ENCODE measurements around the gene SDHAF2. TPM values are rescaled to one million over a fixed set of nuclear protein-coding genes. Genes with fewer than 3 reads are reported as not detected.
A peak's percentile ranks its signal among the peaks of the same experiment; 100 is the strongest.
"Not testable (repeated sequence)": the region's sequence is repeated elsewhere in the genome, so short reads cannot be mapped to it uniquely, and the experiment has no call there.

The SDHAF2 gene
- 10 to 100 TPM; 47.8 to 58.5 (median 50.2) TPM for polyA plus RNA-seq (ENCODE audit: insufficient read length in 4 of 4)

DNA sequence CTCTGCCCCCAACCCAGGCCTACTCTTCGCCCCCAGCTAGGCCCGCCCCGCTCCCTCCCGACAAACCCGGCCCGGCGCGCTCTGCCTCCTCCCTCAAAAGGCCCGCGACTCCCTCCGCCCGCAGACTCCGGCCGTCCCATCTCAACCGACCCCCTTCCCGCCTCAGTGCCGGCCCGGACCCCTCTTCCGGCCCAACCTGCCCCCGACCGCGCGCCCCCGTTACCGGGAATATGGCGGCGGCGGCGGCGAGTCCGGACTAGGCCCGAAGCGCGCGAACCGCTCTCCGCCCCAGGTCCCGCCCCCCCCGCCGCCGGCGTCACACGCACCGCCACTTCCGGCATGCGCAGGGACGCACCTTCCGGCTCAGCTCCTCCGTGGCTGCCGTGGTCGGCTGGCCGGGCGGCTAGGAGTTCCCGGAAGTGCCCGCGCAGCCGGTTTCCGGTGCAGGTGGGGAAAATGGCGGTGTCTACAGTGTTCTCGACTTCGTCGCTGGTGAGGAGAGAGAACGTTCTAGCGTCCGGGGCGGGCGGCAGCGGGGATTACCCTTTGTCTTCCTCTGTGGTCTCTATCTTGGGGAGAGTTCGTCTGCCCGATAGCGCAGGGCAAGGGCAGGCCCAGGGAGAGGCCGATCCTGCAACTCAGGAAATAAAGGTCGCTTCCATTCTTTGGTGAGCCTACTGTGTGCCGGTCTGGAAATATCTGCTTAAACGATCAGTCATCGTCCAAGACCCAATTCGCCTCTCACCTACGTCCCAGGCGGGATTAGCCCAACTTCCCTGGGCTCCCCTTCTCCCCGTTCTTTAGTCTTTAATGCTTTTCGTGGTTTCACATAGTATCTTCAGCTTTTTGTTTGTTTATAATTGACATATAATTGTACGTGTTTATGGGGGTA lies at the start of gene SDHAF2, which contains the start of gene CPSF7:
TSS of gene SDHAF2 (plus strand) at position 434 of the 892 bp plus-strand sequence. CDS start at position 457, 23 bp downstream.
TSS of gene CPSF7 (minus strand) at position 285 of the 892 bp plus-strand sequence. CDS start 740 bp downstream, outside the sequence.
- peak; percentile 81 to 88 (median 88) for DNase-seq (ENCODE audit: low read depth in 4 of 4, low spot score in 3 of 4)

DNA sequence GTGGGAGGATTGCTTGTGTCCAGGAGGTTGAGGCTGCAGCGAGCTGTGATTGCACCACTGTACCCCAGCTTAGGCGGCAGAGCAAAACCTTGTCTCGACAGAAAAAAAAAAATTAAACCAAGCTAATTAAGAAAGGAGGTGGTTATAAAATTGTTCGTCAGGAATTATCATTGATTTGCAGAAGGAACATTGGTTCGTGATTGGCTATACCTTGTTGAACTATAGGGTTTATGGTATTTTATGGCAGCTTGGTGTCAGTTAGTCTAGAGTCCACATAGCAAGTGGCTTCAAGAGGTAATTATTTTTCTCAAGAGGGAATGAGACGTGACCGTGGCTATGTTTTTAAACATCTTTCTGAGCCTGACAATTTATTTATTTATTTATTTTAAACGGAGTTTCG lies 49.0 kb upstream of the SDHAF2 start:
- no peak for DNase-seq (ENCODE audit: low read depth in 4 of 4, low spot score in 3 of 4)

DNA sequence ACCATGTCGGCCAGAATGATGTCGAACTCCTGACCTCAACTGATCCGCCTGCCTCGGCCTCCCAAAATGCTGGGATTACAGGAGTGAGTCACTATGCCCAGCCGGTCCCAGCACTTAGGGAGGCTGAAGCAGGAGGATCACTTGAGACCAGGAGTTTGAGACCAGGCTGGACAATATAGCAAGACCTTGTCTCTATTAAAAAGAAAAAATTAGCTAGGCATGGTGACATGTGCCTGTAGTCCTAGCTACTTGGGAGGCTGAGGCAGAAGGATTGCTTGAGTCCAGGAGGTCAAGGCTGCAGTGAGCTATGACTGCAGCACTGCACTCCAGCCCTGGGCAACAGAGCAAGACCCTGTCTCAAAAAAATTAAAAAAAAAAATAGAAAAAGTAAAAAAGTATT lies 46.1 kb upstream of the SDHAF2 start:
- not testable (repeated sequence) for DNase-seq (ENCODE audit: low read depth in 4 of 4, low spot score in 3 of 4)

DNA sequence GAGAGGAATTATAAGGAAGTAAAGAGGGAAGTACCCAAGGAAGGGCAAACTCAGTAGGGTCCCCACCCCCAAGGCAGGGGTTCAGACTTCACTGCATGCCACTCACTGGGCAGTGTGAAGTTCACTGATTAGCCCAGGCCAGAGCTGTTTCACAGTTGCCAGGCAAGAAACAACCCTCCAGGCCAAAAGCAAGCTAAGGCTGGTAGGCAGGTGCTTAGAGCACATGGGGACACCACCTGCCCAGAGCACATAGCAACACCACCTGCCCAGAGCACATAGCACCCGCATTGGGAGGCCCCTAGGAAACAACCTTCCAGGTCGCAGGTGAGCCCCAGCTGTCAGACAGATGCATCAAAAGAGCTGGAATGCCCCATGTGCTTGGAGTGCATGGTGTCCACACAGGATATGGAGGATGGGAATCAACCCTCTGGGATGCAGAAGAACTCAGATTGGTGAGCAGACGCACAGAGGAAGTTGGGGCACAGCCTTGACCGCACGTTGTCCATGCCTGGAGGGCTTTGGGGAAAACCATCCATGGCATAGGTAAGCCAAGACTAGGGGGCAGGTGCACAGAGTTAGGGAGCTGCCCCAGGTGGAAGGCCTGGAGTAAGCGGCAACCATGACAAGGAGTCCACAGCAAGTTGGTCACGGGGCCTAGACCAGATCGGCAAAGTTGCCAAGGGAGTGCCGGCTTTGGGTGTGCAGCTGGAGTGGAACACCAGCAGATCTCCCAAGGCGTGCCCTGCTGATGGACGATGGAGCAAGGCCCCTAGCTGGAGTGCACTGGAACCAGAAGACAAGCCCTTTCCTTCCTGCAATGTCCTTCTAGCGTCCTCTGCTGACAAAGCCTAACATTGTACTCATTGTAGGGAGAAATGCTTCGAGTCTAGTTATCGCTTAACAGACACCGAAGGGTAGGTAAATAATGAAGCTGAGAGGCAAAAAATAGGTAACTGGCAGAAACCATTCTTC lies 45.4 kb upstream of the SDHAF2 start:
- DNase-seq (ENCODE audit: low read depth in 4 of 4, low spot score in 3 of 4) = no peak

DNA sequence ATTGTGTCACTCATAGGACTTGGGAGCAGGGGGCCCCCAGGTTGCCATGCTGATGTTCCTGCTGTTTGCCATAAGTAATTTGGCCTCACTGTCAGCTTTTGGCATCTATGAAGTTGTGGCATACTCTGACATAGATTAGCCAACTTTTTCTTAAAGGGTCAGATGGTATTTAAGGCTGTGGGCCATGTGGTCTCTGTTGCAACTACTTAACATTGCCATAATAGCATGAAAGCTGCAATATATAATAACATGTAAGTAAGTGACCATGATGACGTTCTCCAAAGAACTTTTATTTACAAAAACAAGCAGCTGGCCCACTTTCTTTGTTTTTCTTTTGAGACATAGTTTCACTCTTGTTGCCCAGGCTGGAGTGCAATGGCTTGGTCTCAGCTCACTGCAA lies 39.8 kb upstream of the SDHAF2 start:
- DNase-seq (ENCODE audit: low read depth in 4 of 4, low spot score in 3 of 4) = no peak

DNA sequence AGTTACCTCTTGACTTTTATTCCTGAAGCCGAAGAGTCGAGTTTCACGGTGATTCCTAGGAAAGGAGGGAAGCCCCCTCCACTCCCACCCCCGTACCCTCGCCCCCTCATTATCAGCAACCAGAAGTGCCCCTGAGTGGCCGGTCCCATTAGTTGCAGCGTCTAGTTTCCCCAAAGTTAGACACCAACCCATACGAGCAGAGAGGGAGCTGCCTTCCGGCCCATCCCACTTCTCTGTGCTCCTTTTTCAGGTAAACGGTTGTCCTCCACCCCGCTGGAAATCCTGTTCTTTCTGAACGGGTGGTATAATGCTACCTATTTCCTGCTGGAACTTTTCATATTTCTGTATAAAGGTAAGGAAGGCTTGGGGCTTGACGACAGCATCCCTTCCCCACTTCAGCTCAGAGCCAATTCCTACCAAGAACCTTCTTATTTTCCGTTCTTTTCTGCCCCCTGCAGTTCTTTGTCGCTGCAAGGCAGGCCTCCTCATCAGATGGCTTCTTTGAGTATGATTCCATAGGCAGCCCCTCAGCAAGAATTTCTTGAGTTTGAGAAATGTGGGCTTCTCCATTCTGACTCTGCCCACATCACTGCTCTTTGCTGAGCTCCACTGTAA lies 36.8 kb upstream of the SDHAF2 start:
- DNase-seq (ENCODE audit: low read depth in 4 of 4, low spot score in 3 of 4) = no peak

DNA sequence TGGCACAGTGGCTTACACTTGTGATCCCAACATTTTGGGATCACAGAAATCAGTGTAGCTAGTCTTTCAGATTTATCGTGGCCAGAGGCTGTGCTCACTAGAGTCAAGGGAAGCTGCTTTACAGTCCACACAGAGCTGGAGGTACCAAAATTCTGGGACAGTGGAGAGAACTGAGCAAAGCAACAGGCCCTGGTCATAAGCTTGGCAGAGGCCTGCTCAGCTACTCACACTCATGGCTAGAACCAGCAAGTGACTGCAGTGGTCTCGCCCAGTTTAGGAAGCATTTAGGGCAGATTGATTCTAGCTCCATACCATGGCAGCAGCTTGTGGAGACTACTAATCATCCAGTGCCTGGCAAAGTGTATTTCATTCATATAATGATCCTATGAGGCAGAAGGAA lies 28.8 kb upstream of the SDHAF2 start:
- DNase-seq (ENCODE audit: low read depth in 4 of 4, low spot score in 3 of 4) = no peak

DNA sequence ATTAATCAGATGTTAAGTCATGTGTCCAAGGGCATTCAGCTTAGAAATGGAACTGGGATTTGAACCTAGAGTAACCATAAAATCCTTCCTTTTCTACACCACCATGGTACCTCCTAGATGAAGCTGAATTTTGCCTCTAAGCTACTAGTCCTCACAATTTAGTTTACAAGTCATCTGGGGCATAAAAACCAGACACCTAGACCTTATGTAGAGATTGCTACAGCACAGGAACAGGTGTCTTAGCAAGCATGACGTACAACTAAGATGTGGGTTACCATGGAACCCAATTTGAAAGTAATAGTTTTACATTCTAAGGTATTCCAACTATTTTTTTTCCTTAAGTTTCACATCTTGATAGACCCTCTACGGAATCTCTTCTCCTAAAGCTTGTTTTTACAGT lies 28.4 kb upstream of the SDHAF2 start:
- no peak for DNase-seq (ENCODE audit: low read depth in 4 of 4, low spot score in 3 of 4)

DNA sequence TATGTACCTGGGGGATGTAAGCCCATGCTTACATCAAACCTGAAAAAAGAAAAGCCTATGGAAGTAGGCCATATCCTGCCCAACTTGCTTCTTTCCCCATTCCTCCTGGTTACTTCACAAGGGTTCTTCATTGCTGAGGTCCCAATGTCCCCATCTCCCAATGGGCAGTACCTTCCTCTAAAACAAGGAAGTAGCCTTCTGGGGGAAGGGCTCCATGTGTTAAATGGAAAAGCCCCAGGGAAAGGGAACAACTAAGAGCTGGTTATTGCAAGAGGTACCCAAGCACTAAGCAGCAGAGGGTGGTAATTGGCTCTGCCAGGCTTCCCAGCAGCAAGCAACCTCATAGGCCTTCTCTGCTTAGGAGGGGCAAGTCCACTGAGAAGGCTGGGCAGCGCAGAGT lies 26.3 kb upstream of the SDHAF2 start:
- DNase-seq (ENCODE audit: low read depth in 4 of 4, low spot score in 3 of 4) = no peak

DNA sequence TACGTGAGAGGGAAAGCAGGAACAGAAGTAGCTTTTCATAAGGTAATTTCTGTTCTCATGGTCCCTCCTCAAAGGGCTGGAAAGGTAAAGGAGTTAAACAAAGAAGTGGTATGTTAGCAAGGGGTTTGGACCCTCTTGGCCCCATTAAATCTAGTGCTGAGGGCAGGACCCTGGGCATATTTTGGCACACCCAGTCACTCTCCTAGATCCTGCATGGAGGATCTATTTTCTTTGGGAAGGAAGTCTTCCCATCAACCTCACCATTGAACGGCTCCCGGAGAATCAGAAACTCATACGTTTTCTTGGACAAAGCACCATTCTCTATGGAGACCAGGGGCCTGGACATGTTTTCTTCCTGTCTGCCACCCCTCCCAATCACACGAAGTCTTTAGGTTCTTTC lies 25.8 kb upstream of the SDHAF2 start:
- DNase-seq (ENCODE audit: low read depth in 4 of 4, low spot score in 3 of 4) = no peak

DNA sequence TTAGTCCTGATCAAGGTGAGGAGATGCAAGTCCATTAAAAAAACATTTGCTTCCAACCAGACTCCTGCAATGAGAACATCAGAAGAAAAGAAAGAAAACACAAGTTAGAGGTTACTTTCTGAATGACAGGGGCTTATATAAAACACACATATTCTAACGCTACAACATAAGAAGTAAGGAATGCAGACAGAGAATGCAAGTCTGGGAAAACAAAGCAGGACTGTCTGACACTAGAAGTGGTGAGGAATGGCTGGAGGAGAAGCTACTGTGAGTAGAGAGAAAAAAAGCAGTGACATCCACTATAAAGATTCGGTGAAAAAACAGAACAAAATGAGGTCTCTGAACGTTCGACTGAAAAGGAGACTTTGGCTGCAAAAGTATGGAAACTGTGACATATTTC lies 25.3 kb upstream of the SDHAF2 start:
- no peak for DNase-seq (ENCODE audit: low read depth in 4 of 4, low spot score in 3 of 4)

DNA sequence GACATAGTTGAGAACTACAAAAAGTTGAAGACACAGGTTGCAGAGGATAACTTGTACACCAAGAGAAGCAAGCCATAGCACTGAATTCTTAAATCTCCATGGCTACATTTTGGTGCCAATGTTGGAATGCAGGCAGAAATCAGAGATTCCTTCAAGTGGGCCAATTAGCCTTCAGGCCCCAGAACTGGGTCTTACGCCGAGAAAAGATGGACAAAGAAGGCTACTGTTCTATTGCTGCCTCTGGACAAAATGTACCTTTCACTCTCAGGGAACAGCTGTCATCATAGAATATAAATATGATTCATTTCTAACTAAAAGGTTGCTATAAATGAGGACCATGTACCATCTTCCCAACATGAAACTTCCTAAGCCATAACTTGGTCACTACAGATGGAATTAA lies 23.9 kb upstream of the SDHAF2 start:
- DNase-seq (ENCODE audit: low read depth in 4 of 4, low spot score in 3 of 4) = no peak

DNA sequence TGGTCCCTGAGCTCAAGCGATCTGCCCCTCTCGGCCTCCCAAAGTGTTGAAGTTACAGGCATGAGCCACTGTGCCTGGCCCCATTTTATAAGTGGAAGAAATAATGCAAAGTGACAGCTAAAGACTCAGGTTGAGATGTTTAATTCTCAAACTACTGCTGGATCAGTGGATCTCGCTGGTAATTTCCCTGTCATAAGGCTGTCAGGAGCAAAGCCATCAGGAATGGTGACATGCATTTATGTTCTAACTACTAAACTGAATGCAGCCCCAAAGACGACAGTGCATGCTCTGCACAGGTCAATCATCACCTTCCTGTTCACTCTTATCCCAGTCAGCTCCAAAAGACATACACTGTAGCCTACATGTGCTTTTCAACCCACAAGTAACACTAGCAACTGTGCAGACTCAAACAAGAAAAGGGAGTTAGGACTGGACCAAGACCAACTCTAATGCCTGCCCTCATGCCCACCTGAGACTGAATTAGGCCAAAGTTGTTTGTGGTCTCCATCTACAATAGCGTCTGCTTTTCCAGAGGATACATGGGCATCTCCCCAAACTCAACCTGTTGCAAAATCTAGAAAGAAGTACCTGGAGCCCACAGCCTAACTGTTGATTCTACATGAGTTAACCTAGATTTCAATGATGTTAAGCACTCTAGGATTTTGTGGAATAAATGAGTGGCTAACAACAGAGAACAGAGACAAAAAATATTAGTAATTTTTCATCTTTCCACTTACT lies 22.8 kb upstream of the SDHAF2 start:
- no peak for DNase-seq (ENCODE audit: low read depth in 4 of 4, low spot score in 3 of 4)

DNA sequence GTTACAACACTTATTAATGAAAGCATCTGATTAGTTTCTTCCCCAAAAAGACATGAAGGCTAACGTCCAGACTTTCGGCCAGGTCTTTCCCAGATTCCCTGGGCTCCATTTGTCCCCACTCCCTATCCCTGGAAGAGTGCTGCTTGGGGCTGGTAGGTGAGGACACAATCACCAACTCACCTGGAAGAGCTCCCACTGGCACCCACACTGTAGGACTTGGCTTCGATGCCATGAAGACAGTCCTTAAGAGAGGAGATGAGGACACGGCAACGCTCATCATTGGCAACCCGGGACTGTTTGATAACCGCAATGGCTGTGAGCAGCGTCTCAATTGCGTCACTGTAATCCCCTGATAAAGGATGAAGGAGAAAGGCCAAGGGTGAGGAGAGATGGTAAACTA lies 18.3 kb upstream of the SDHAF2 start:
- no peak for DNase-seq (ENCODE audit: low read depth in 4 of 4, low spot score in 3 of 4)

DNA sequence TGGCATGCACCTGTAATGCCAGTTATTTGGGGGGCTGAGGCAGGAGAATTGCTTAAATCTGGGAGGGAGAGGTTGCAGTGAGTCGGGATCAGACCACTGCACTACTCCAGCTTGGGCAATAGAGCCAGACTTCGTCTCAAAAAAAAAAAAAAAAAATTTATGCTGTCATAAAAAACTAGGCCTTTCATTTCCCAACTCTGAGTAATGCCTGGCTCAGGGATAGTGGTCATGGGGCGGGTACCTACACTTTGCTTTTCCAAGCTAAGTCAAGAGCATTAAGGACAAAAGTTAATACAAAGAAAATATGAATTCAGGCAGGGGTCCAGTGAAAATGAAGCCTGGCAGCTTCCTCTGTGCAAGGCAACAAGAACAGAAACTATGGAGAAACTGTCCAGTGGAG lies 16.4 kb upstream of the SDHAF2 start:
- DNase-seq (ENCODE audit: low read depth in 4 of 4, low spot score in 3 of 4) = no peak

DNA sequence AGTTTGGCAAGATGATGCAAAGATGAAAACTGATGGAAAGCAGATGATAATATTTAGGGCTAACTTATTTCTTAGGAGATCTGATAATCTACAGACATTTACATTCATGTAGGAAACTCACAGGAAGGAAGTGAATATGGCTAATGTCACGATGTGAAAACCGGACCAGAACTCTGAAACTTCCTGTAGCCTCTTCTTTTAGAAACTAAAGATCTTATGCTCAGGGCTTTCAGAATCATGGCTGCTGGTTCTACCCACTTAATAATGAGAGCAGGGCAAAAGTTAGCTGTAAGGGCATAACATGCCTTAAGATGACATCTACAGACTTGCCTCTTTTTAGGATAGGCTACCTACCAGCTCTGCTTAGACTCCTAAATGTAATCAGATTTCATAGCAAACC lies 15.4 kb upstream of the SDHAF2 start:
- no peak for DNase-seq (ENCODE audit: low read depth in 4 of 4, low spot score in 3 of 4)

DNA sequence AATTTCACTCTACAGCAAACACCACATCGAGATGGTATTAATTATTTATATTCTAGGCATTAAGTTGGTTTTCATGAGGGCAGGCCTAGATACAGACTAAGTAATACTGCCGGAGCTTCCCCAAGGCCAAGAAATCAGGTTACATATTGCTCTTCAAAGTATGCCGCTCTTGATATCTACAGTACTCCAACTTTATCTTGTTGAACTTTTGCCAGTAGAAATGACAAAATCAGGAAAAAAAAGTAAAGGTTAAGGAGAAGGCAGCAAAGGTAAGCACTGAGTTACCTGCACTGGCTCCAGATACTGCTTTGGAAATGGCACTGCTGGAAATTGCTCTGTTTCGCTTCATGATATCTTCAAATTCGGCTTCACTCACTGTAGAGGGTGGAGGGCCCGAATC lies 14.5 kb upstream of the SDHAF2 start:
- no peak for DNase-seq (ENCODE audit: low read depth in 4 of 4, low spot score in 3 of 4)

DNA sequence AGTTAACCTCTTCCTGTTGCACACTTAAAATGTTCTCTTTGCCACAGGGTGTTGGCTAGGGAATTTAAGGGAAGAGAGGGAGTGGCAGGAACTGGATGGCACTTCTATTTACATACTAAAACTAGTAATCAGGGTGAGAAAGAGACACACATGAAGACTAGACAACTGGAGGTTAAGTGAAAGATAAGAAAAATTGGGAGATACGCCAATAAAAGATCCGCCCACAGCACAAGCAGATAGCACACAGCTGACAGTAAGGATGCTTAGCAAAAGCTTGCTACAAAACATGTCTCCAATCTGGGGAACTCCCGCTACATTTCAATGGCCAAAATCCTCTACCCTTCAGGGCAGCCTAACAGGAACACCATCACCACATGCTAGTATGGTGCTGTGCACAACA lies 13.0 kb upstream of the SDHAF2 start:
- DNase-seq (ENCODE audit: low read depth in 4 of 4, low spot score in 3 of 4) = no peak

DNA sequence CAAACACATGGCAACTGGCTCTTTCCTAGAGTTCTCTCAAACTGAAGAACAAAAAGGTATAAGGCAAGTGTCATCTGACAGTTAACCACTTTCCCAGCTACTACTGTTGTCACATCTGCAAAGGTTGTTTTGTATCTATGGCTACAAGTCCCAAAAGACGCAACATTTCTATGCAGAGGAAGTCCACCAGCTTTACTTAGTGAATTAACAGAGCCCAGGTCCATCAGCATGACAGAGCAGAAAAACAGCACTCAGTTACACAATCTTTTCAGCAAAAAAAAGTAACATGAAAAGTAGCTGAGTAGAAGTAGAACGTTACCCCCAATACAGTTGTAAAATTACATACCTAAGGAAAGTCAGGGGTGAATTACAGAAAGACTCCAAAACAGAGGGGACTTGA lies 12.3 kb upstream of the SDHAF2 start:
- no peak for DNase-seq (ENCODE audit: low read depth in 4 of 4, low spot score in 3 of 4)

DNA sequence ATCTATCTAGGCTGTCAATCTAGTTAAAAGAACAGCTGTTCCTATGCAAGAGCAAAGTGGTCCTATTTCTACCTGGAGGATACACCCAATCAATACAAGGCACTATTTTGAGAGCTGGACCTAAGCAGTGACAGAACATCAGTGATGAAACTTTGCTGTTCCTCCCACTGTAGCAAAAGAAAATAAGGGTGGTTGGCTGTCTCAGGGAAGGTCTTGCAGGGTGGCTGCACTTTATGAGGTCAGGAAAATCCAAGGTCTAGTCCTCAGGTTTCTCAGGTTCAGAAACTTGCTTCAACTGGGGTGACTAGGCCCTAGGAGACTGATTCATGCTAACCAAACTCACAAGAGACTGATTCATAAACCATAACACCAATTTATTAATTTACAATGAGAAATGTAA lies 11.8 kb upstream of the SDHAF2 start:
- DNase-seq (ENCODE audit: low read depth in 4 of 4, low spot score in 3 of 4) = no peak

All from right renal pelvis (tissue), 4 donors.